Neural progenitor cell (in vitro differentiated cells): ENCODE measurements around the gene HOXA13.

Experiments
- EZH2 ChIP-seq: fragments of 200-600 bp; sonication (generic); IDR thresholded peaks from 2 replicates; pipeline ENCODE4 v1.6.1; 2017; ENCODE audit warnings: antibody characterized with exemption, mild to moderate bottlenecking, moderate library complexity
- EZH2phosphoT487 ChIP-seq: fragments of 200-600 bp; sonication (generic); IDR thresholded peaks from 2 replicates; pipeline ENCODE4 v1.6.1; 2017; ENCODE audit warnings: antibody characterized with exemption
- TF ChIP-seq, protein P1 (sequence below): fragments of 200-600 bp; sonication (generic); IDR thresholded peaks from 2 replicates; pipeline ENCODE4 v1.5.1; 2017; ENCODE audit warnings: antibody characterized with exemption, mild to moderate bottlenecking

GRCh38 chr7:27169658-27170425 lies 30.0 kb downstream of the HOXA13 start:
- TF ChIP-seq, protein P1, sequence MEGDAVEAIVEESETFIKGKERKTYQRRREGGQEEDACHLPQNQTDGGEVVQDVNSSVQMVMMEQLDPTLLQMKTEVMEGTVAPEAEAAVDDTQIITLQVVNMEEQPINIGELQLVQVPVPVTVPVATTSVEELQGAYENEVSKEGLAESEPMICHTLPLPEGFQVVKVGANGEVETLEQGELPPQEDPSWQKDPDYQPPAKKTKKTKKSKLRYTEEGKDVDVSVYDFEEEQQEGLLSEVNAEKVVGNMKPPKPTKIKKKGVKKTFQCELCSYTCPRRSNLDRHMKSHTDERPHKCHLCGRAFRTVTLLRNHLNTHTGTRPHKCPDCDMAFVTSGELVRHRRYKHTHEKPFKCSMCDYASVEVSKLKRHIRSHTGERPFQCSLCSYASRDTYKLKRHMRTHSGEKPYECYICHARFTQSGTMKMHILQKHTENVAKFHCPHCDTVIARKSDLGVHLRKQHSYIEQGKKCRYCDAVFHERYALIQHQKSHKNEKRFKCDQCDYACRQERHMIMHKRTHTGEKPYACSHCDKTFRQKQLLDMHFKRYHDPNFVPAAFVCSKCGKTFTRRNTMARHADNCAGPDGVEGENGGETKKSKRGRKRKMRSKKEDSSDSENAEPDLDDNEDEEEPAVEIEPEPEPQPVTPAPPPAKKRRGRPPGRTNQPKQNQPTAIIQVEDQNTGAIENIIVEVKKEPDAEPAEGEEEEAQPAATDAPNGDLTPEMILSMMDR, result no peak
- peak; percentile 95 for TF ChIP-seq EZH2phosphoT487
- TF ChIP-seq EZH2, result peak; percentile 94
